ENCODE data around the gene CRLF3. TPM values are rescaled to one million over a fixed set of nuclear protein-coding genes. Genes with fewer than 3 reads are reported as not detected.

CRLF3 gene
- polyA plus RNA-seq, 3 donors, result 41.0 to 92.8 (median 88.5) TPM

- H3K4me3 Mint-ChIP-seq, result peak overlapping the region; percentile 98 to 99
- Histone ChIP-seq H3K9ac (ENCODE audit: insufficient read depth, low read length, poor library complexity, severe bottlenecking) (peak overlapping the region; percentile 80), H3K4me1 (ENCODE audit: control insufficient read depth in 1 of 2, insufficient read depth in 2 of 2, low read length in 2 of 2) (peaks cover 15 to 23% of the 10 kb centered on the region in 2 donors), H2AFZ (ENCODE audit: insufficient read depth, low read depth, low read length, poor library complexity, severe bottlenecking) (peak overlapping the region; percentile 100), H3K27ac (ENCODE audit: low read depth in 1 of 2, low read length in 2 of 2) (peak overlapping the region in 1 of 2 donors; percentile 75), H3K36me3 (replicated peaks in 1 of 2; ENCODE audit: control insufficient read depth in 1 of 2, insufficient read depth in 2 of 2, low read length in 2 of 2) (peaks cover 2 to 14% of the 10 kb centered on the region in 2 donors), H4K20me1 (ENCODE audit: insufficient read depth, low read length) (no peaks in the 10 kb centered on the region), H3K79me2 (ENCODE audit: insufficient read depth, low read length) (peaks cover 54% of the 10 kb centered on the region), H3K4me2 (replicated peaks; ENCODE audit: extremely low read depth, low read length, poor library complexity, severe bottlenecking) (peak overlapping the region; percentile 83), H3K9me3 (replicated peaks in 1 of 2; ENCODE audit: control insufficient read depth in 1 of 2, insufficient read depth in 1 of 2, low read length in 2 of 2) (no peaks in the 10 kb centered on the region), H3K4me3 (replicated peaks in 1 of 3; ENCODE audit: low read depth in 2 of 3, low read length in 3 of 3) (peak overlapping the region; percentile 63 to 94 (median 94)), H3K27me3 (ENCODE audit: control insufficient read depth in 2 of 2, insufficient read depth in 2 of 2, low read length in 2 of 2) (no peaks in the 10 kb centered on the region)
- DNase-seq, result no peak
- intact Hi-C loops (cut with micrococcal nuclease), result no loop called here
- TF ChIP-seq, protein P1, sequence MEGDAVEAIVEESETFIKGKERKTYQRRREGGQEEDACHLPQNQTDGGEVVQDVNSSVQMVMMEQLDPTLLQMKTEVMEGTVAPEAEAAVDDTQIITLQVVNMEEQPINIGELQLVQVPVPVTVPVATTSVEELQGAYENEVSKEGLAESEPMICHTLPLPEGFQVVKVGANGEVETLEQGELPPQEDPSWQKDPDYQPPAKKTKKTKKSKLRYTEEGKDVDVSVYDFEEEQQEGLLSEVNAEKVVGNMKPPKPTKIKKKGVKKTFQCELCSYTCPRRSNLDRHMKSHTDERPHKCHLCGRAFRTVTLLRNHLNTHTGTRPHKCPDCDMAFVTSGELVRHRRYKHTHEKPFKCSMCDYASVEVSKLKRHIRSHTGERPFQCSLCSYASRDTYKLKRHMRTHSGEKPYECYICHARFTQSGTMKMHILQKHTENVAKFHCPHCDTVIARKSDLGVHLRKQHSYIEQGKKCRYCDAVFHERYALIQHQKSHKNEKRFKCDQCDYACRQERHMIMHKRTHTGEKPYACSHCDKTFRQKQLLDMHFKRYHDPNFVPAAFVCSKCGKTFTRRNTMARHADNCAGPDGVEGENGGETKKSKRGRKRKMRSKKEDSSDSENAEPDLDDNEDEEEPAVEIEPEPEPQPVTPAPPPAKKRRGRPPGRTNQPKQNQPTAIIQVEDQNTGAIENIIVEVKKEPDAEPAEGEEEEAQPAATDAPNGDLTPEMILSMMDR (IDR thresholded peaks at IDR 0.05), result no peak
- peaks cover 0 to 2% (median 0%) of the 10 kb centered on the region in 7 donors for H3K9me3 Mint-ChIP-seq
- WGBS (ENCODE audit: insufficient coverage), result 0% methylated on average over 8 of the region's 15 CpGs
- H3K36me3 Mint-ChIP-seq, result peaks cover 0 to 2% of the 10 kb centered on the region in 2 donors
- H3K27ac Mint-ChIP-seq, result peak overlapping the region; percentile 77 to 96 (median 87)
- peaks cover 0 to 2% (median 0%) of the 10 kb centered on the region in 3 donors for H3K27me3 Mint-ChIP-seq (ENCODE audit: low read depth in 3 of 3)
- H3K4me1 Mint-ChIP-seq, result peaks cover 18% of the 10 kb centered on the region
Observed at GRCh38 chr17:30832438-30833124, 8.1 kb upstream of the CRLF3 start.

DNA sequence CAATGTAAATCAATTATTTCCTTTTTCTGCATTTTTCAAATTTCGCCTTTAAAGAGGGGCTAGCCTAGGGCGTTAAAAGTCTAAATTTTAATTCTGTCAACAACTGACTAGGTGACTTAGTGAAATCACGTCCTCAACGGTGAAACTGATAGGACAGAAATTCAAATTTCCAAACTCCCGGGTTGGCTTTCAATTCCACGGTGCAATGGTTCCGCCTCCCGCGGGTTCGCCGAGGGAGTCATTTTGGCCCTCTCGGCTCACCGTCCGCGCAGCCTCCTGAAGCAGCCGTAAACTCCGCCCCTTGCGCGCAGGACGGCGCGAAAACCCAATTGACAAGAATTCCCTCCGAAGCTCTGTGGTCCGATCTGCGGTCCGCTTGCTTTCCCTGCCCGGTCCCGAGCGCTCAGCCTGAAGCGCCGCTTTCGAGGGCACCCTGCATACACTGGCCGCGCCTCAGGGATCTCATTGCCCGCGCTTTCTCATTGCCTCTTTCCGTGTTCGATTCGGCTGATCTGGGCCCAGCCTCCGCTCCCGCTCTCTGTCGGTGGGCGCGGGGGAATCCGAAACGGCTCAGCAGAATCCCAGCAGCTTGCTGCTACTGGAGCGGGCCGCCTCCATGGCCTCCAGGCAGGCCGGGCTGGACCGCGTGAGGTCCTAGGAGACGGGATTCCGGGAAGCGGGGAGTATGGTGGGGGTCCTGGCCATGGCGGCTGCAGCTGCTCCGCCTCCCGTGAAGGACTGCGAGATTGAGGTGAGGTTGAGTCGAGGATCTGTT is 7.4 kb upstream of the CRLF3 start, which contains the start of gene ATAD5:
TSS of gene ATAD5 (plus strand) at position 304 of the 775 bp plus-strand sequence. CDS start at position 686, 382 bp downstream.
- Histone ChIP-seq H2AFZ (ENCODE audit: insufficient read depth, low read depth, low read length, poor library complexity, severe bottlenecking) (peak within 1 kb of the TSS; percentile 100), H3K4me1 (ENCODE audit: control insufficient read depth in 1 of 2, insufficient read depth in 2 of 2, low read length in 2 of 2) (peaks cover 15 to 23% of the 10 kb centered on the region in 2 donors), H3K36me3 (replicated peaks in 1 of 2; ENCODE audit: control insufficient read depth in 1 of 2, insufficient read depth in 2 of 2, low read length in 2 of 2) (peaks cover 0 to 7% of the 10 kb centered on the region in 2 donors), H3K79me2 (ENCODE audit: insufficient read depth, low read length) (peaks cover 47% of the 10 kb centered on the region), H3K9me3 (replicated peaks in 1 of 2; ENCODE audit: control insufficient read depth in 1 of 2, insufficient read depth in 1 of 2, low read length in 2 of 2) (no peaks in the 10 kb centered on the region), H3K4me3 (replicated peaks in 1 of 3; ENCODE audit: low read depth in 2 of 3, low read length in 3 of 3) (peak within 1 kb of the TSS; percentile 63 to 94 (median 94)), H3K9ac (ENCODE audit: insufficient read depth, low read length, poor library complexity, severe bottlenecking) (peak within 1 kb of the TSS; percentile 80), H4K20me1 (ENCODE audit: insufficient read depth, low read length) (no peaks in the 10 kb centered on the region), H3K27ac (ENCODE audit: low read depth in 1 of 2, low read length in 2 of 2) (peak within 1 kb of the TSS; percentile 1 to 75), H3K27me3 (ENCODE audit: control insufficient read depth in 2 of 2, insufficient read depth in 2 of 2, low read length in 2 of 2) (no peaks in the 10 kb centered on the region), H3K4me2 (replicated peaks; ENCODE audit: extremely low read depth, low read length, poor library complexity, severe bottlenecking) (peak within 1 kb of the TSS; percentile 83)
- H3K36me3 Mint-ChIP-seq, result peaks cover 0 to under 1% of the 10 kb centered on the region in 2 donors
- intact Hi-C loops (cut with micrococcal nuclease), result no loop called here
- WGBS (ENCODE audit: insufficient coverage), result under 1% methylated on average over 57 of the region's 59 CpGs
- peak; percentile 81 to 84 (median 83) for DNase-seq
- TF ChIP-seq, protein P1 (IDR thresholded peaks at IDR 0.05), result no peak
- H3K27me3 Mint-ChIP-seq (ENCODE audit: low read depth in 3 of 3), result peaks cover 0 to 2% (median 0%) of the 10 kb centered on the region in 3 donors
- H3K27ac Mint-ChIP-seq, result peak within 1 kb of the TSS; percentile 84 to 96 (median 87)
- peak within 1 kb of the TSS; percentile 98 to 99 for H3K4me3 Mint-ChIP-seq
- peaks cover 0 to 2% (median 0%) of the 10 kb centered on the region in 7 donors for H3K9me3 Mint-ChIP-seq
- H3K4me1 Mint-ChIP-seq, result peaks cover 18% of the 10 kb centered on the region

Data from CD14-positive monocyte (primary cell).